Measurements from ENCODE around the gene ADAMTS5. TPM values are rescaled to one million over a fixed set of nuclear protein-coding genes. Genes with fewer than 3 reads are reported as not detected.

The ADAMTS5 gene
- total RNA-seq, 6 donors from 2014 or later: under 0.01 to 5.9 (median 1.6) TPM

DNA sequence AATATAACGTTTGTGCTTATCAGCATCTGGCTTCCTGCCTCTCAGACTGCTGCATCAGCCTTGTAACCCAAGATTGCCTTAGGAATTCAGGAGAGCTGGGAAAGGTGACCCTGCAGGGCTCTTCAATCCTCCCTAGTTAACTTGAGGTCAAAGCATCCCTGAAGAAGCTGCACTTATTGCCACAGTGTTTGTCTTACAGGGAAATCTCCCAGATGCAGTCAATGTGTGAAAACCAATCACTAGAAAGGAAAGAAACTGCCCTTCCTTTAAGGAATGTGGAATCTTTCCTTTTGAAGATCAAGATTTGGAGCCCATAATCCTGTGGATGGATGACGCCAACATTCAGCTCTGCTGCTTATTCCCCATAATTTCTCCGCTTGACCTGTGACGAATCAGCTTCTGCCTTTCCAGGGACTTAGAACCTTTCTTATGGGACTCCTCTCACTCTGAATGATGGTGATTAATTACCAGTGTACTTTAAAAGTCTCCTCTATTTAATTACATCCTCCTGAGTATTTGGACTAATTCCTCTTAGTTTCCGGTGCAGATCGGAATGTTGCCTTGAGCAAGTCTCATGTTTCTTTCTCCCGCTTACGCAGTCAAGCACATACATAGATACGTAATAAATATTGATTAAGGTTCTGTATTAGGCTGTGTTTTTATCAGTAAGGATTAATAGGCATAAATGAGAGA lies 14.4 kb downstream of the ADAMTS5 start:
- DNase-seq (no peak), ATAC-seq (ENCODE audit: low FRiP score in 2 of 2) (no peak)
- H3K4me3 ChIP-seq: no peak overlapping the region
- H3K27me3 ChIP-seq: no peaks in the 10 kb centered on the region
- H3K27ac ChIP-seq: no peak overlapping the region
- TF ChIP-seq, protein P1, sequence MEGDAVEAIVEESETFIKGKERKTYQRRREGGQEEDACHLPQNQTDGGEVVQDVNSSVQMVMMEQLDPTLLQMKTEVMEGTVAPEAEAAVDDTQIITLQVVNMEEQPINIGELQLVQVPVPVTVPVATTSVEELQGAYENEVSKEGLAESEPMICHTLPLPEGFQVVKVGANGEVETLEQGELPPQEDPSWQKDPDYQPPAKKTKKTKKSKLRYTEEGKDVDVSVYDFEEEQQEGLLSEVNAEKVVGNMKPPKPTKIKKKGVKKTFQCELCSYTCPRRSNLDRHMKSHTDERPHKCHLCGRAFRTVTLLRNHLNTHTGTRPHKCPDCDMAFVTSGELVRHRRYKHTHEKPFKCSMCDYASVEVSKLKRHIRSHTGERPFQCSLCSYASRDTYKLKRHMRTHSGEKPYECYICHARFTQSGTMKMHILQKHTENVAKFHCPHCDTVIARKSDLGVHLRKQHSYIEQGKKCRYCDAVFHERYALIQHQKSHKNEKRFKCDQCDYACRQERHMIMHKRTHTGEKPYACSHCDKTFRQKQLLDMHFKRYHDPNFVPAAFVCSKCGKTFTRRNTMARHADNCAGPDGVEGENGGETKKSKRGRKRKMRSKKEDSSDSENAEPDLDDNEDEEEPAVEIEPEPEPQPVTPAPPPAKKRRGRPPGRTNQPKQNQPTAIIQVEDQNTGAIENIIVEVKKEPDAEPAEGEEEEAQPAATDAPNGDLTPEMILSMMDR (IDR thresholded peaks at IDR 0.05): no peak
- TF ChIP-seq POLR2A (IDR thresholded peaks at IDR 0.05): no peak
- TF ChIP-seq EP300 (IDR thresholded peaks at IDR 0.05): no peak
- TF ChIP-seq POLR2AphosphoS5 (IDR thresholded peaks at IDR 0.05): no peak
- peaks cover 0 to 5% (median 2%) of the 10 kb centered on the region in 4 donors for H3K4me1 ChIP-seq
- H3K9me3 ChIP-seq: no peaks in the 10 kb centered on the region
- 48 to 57% methylated on average over 9 of the region's 9 CpGs for WGBS, 2 donors
- H3K36me3 ChIP-seq: no peaks in the 10 kb centered on the region

DNA sequence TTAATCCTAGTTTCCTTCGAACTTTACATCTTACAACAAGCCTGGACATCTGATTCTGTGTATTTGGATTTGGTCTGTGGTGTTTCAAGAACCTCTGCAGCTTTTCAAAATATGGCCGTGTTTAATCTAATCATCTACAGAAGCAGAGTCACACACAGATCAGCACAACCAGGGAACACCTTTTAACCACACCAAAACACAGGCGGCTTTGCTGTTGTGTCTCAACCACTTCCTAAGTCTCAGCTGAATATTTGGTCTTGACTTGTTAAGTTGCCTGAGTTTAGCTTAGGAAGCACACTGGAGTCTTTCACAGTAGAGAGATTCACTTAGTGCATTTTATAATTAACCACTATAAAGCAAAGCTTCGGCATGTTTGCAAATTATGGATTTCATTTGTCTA lies 17.1 kb downstream of the ADAMTS5 start:
- Histone ChIP-seq H3K27me3 (no peaks in the 10 kb centered on the region), H3K4me1 (peaks cover 10 to 16% (median 12%) of the 10 kb centered on the region in 4 donors), H3K4me3 (no peak overlapping the region), H3K27ac (no peak overlapping the region), H3K9me3 (no peaks in the 10 kb centered on the region), H3K36me3 (no peaks in the 10 kb centered on the region)
- TF ChIP-seq POLR2AphosphoS5 (IDR thresholded peaks at IDR 0.05) (no peak), EP300 (IDR thresholded peaks at IDR 0.05) (no peak), POLR2A (IDR thresholded peaks at IDR 0.05) (no peak)
- TF ChIP-seq, protein P1 (IDR thresholded peaks at IDR 0.05): no peak
- 76 to 82% methylated on average over 4 of the region's 4 CpGs for WGBS, 2 donors
- ATAC-seq (ENCODE audit: low FRiP score in 2 of 2): no peak
- DNase-seq: no peak

DNA sequence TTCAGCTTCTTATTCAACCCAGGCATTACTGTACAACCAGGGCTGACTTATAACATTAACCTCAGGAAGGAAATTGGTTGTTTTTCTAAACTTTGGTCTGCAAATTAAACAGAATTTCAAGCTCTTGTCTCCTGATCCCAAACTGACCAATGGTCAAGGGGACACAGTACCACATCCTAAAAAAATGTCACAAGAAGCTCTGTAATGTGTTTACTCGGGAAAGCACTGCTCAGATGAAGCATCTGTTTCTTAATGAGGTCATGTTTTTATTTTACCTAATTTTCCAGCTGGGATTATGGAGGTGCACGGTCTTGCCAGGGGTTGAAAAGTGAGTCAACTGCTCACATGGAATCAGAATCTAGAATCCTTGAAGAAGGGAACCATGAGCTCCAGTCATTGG lies 18.7 kb downstream of the ADAMTS5 start:
- Histone ChIP-seq H3K36me3 (no peaks in the 10 kb centered on the region), H3K4me1 (peaks cover 10 to 16% (median 12%) of the 10 kb centered on the region in 4 donors), H3K27ac (no peak overlapping the region), H3K27me3 (no peaks in the 10 kb centered on the region), H3K4me3 (no peak overlapping the region), H3K9me3 (no peaks in the 10 kb centered on the region)
- DNase-seq: no peak
- no peak for TF ChIP-seq EP300 (IDR thresholded peaks at IDR 0.05)
- no peak for TF ChIP-seq POLR2AphosphoS5 (IDR thresholded peaks at IDR 0.05)
- TF ChIP-seq POLR2A (IDR thresholded peaks at IDR 0.05): no peak
- TF ChIP-seq, protein P1 (IDR thresholded peaks at IDR 0.05): no peak
- peak in 1 of 2 donors; percentile 20 for ATAC-seq (ENCODE audit: low FRiP score in 2 of 2)
- WGBS, 2 donors: 72 to 78% methylated on average over 2 of the region's 2 CpGs

GRCh38 chr21:26946744-26947446 lies 20.0 kb downstream of the ADAMTS5 start:
- Histone ChIP-seq H3K27me3 (no peaks in the 10 kb centered on the region), H3K27ac (no peak overlapping the region), H3K36me3 (no peaks in the 10 kb centered on the region), H3K9me3 (no peaks in the 10 kb centered on the region), H3K4me3 (no peak overlapping the region), H3K4me1 (peaks cover 10 to 14% (median 11%) of the 10 kb centered on the region in 4 donors)
- WGBS, 2 donors: 68 to 72% methylated on average over 6 of the region's 6 CpGs
- TF ChIP-seq EP300 (IDR thresholded peaks at IDR 0.05) (no peak), POLR2AphosphoS5 (IDR thresholded peaks at IDR 0.05) (no peak), POLR2A (IDR thresholded peaks at IDR 0.05) (no peak)
- TF ChIP-seq, protein P1 (IDR thresholded peaks at IDR 0.05): no peak
- DNase-seq: no peak
- peak in 1 of 2 donors; percentile 54 for ATAC-seq (ENCODE audit: low FRiP score in 2 of 2)

All from upper lobe of left lung (tissue), 6 donors.